NCI-H748 (cell line): ENCODE measurements around the gene SERINC3.
"Not testable (repeated sequence)": the region's sequence is repeated elsewhere in the genome, so short reads cannot be mapped to it uniquely, and the experiment has no call there.

ENCODE experiments used
- DNase-seq: peaks from one replicate; lab custom pipeline; 2025; ENCODE audit not compliant: unreplicated experiment; lab: John Stamatoyannopoulos, UW

Gene SERINC3

DNA sequence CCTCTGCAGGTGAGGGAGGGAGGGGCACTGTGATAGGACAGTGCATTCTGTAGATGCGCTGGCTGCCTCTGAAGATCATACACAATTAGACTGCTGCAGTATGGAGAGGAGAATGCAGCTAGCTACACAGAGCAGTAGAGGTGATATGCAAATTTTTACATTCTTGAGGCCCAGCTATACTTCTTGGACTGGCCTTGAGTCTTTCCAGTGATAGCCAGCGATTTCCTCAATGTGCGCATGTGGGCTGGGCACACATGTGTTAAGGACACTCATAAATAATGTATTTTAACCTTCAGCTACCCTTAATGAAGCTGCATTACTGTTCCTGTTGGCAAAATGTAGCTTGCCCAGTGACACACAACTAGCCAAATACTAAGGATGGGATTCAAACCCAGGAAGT is 27.2 kb downstream of the SERINC3 start:
- DNase-seq = no peak

DNA sequence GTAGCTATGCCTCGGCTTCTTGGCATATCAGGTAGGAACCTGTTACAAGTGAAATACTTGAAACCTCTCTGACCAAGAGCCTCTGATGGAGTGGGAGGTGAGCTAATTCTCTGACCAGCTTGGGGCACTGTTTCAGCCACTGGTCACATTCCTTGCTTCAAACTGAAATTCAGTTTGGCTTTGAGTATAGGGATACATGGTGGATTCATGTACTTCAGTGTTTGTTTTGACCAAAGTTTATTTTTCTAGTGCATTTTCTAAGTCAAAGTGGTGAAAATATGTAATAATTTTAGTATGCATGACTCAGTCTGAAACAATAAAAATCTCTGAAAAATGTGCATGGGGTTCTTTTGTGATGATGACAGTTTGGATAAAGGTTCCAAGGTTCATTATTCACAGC is 27.6 kb downstream of the SERINC3 start:
- no peak for DNase-seq

DNA sequence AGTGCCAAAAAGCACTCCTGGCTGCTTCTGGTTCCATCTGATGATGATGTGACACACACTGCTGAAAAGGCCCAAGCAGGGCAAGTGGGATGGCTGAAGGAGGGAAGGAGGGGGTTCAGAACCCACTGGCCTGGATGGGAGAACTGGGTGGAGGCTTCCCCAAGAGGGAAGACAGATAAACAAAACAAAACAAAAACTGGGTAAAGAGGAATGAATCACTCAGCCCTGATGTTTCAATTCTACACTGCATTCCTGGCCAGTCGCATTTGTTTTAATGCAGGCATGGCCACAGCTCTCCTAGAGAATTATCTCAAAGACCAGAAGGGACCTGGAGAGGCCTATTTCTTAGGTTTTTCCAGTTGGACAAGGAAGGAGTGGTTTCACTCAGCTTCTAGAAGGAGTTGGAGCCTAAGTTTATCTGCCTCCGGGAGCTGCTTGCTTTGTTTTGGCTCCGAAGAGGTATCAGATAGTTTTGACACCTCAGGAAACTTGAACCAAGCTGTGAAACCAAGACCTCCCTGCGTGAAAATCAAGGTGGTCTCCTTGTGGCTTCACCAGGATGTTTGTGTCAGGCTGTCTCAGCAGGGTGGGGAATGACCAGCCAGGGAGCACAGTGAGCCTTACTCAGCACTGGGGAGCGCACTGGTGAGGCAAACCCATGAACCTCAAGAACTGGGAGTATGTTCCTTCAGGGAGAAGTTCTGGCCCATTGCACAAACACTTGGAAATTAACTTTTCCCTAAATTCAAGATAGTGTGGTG is 30.1 kb downstream of the SERINC3 start:
- DNase-seq = no peak

DNA sequence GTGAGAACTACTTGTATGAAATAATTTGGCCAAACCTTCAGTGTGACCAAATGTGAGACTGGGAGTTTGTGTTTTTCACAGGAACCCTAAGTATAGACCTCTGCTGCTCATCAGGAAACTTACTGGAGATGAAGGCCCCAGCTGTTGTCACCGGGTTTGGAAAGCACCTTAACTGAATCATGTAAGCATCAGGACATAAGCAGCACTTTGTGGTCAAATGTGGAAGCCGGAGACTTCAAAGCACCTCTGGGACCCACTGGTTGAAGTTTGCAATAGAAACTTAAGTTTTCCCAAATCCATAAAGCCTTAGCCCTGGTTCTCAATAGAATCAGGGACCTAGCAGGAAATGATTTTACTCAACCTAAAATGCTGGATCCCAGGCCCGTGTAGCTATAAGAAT is 31.9 kb downstream of the SERINC3 start:
- no peak for DNase-seq

DNA sequence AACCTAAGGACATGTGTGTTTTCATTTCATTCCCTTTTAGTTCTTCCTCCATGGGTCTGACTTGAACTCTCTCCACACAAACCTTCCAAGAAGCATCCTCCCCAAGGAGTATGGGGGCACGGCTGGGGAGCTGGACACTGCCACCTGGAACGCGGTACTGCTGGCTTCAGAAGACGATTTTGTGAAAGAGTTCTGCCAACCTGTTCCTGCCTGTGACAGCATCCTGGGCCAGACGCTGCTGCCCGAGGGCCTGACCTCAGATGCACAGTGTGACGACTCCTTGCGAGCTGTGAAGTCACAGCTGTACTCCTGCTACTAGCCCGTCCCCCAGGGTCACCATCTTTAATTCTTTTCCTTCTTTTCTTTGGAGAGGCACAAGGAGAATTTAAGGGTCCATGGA is 32.6 kb downstream of the SERINC3 start:
- no peak for DNase-seq

DNA sequence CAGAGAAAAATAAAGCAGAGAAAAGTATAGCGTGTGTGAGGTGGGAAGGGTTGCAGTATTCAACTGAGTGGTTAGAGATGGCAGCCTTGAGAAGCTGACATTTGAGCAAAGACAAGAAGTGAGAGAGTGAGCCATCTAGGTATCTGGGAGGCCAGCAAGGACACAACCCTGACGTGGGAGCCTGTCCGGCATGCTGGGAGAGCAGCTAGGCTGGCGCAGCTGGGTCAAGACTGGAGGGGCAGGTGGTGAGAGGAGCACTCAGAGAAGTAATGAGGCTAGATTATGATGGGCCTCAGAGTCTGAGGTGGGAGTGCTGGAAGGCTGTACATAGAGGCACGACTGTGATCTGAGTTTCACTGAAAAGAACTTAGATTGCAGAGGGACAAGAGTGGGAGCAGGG is 33.3 kb downstream of the SERINC3 start:
- DNase-seq = no peak

DNA sequence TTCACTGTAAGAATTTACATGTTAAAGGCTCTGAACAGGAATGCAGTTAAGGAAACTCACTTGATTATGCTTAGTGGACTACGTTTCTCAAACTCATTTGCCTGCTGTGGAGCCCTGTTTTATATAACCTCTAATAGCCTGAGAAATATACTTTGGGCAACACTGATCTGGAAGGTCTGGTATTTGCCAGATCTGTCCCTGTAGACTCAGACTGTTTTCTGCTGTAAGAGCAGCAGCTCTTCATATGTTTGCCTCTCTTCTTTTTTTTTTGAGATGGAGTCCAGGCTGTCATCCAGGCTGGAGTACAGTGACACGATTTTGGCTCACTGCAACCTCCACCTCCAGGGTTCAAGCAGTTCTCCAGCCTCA is 36.1 kb downstream of the SERINC3 start:
- DNase-seq = no peak

DNA sequence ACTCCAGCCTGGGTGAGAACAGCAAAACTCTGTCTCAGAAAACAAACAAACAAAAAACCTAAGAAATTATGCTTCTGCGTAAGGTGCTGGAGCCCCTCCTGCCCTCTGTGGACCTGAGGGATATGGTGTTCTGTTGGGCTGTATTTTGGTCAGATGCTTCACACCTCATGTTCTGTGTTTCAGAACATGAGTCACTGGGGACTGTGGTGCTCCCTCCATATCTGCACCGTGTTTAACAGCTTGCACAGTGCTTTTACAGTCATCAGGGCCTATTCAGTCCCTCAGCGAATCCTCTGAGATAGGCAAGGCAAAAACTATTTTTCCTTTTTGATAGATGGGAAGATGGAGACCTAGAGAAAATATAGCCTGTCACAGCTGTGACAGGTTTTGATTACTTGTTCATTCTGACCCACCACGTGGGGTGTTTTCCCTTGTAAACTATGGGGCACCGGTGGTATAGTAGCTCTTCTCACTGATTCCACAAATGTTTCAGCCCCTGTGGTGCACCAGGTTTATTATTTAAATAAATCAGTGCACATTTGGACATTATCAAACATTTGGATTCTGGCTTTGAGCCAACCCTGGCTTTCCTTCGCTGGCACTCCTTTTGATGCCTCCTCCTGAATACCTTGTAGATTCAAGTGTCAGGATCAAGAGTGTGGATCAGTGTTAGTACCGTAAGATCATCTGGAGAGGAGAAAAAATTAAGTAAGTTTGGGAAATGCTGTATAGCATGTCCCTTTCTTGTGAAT is 36.6 kb downstream of the SERINC3 start:
- no peak for DNase-seq

DNA sequence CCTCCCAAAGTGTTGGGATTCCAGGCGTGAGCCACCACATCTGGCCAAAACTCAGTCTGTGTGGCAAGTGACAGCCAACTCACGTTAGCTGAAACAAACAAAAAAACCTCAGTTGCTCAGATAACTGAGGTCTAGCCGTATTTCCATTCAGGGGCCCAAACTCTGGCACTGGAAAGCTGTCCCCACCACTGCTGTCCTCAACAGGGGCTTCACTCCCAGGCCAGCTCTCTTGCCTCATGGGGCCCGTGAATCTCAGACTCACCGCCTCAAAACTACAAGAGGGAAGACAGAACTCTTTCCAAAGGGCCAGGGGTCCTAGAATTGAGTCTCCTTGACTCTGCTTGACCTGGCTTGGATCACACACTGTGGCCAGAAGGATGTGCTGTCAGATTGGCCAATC is 38.8 kb downstream of the SERINC3 start:
- DNase-seq = no peak

DNA sequence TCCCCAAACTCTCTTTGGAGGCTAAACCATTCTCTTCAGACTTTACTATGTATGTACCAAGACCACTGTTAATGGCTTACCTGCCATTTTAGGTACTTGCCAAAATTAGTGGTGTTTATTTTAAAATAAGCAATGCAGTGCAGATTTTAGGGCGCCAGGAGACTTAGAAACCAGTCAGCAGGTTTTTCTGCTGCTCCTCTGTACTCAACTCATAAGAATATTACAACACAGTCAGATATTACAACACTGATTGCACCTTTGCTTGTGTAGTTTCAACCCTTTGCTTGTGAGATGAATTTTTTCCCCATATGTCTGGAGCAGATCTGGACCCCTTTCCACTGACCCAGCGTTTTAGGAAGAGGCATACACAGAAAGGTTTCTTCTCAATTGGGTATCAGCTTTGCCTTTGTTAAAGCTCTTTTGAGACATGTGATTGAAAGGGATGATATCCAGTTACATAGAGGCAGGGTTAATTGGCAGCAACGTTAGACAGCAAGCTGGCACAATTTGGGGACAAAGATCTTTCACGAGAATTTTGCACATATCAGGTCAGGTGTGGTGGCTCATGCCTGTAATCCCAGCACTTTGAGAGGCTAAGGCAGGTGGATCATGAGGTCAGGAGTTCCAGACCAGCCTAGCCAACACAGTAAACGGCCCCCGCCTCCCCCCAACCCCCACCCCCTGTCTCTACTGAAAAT is 40.0 kb downstream of the SERINC3 start:
- DNase-seq = no peak

DNA sequence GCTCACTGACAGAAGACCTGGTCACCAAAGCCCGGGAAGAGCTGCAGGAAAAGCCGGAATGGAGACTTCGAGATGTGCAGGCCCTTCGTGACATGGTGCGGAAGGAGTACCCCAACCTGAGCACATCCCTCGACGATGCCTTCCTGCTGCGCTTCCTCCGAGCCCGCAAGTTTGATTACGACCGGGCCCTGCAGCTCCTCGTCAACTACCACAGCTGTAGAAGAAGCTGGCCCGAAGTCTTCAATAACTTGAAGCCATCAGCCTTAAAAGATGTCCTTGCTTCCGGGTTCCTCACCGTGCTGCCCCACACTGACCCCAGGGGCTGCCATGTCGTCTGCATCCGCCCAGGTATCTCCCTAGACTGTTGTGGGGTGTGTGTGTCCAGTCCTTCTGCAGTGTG is 41.8 kb downstream of the SERINC3 start:
- no peak for DNase-seq

DNA sequence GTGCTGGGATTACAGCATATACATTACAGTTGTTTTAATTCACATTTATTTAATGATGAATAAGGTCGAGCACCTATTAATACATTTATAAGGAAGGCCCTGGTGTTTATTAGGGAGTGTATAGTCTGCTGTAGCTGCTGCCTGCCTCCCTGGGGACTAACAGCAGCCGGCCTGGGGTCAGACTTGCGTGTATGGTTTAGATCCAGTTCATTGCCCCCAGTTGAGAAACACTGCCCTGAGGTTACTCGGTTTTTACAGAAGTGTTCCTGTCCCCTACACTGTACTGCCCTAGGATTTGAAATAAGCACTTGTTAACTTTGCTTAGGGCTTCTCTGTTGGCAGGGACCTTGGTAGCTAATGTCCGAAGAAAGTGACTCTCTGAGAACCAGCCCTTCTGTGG is 42.2 kb downstream of the SERINC3 start:
- DNase-seq = no peak

DNA sequence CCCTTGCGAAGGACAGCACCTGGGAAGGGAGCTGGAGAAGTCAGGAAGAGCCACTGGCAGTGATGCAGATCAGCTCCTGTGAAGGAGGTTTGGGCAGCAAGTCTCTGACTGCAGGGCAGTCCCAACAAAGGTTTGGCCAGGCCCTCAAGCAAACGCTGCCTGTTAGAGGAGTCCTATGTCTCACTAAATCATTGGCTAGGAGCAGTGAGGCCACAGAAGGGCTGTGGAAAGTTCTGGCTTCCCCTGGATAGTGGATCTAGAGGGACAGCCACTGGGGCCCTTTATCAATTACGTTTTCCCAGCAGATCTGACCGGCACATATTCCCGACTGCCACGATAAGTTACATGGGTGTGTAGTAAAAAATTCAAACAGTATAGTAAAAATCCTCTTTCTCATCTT is 43.7 kb downstream of the SERINC3 start:
- DNase-seq = no peak

DNA sequence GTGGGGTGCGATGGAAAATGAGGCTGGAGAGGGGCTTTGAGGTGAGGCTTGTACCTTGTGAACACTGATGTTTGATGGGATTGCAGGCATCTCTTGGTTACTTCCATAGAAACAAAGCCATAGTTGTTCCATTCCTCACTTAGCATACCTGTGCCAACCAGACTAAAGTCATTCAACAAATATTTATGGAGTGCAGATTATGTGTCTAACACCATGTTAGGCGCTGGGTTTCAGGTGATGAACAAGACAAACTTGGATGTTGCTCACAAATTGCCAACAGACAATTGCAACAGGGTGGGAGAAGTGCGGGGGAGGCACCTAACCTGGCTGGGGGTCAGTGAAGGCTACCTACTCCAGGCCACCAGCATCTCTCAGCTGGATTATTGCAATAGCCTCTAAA is 44.7 kb downstream of the SERINC3 start:
- DNase-seq = no peak

DNA sequence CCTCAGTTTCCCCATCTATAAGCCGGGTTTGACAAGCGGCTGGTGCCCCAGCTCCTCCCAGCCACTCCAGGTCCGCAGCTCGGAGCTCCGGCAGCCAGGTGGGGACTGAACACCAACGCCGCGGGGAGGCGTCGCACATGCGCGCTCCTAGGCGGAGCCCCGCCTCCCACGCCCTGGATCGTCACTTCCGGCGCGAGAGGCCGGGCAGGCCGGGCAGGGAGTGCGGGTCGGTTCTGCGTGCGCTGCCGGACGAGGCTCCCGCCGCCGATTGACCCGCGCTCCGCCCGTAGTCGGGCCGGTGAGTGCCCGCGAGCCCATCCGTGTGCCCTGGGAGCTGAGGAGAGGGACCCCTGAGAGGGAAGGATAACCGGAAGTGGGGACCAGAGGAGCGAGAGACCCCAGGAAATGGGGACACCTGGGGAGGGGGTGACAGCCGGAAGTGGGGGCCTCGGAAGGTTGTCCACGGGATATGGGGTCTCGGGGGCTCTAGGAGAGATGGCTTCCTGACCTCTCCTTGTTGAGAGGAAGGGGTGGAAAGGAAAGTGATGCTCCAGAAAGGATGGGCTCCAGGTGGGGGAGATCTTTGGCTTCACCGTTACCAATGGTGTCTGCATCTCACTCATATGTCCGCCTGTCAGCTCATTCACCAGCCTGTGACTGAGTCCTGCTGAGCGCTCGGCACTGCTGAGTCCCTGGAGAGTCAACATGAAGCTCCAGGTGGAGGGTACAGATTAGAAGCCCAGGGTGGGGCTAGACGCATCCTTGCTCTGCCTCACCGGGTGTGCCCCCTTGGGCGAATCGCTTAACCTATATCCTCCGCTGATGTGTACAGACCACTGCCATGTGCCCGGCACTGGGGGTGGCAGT is 45.9 kb downstream of the SERINC3 start, which contains the start of gene TTPAL:
TTPAL (plus strand) TSS at position 181 of the 867 bp plus-strand sequence. CDS start 4,126 bp downstream, outside the sequence.
- DNase-seq = peak; percentile 92

DNA sequence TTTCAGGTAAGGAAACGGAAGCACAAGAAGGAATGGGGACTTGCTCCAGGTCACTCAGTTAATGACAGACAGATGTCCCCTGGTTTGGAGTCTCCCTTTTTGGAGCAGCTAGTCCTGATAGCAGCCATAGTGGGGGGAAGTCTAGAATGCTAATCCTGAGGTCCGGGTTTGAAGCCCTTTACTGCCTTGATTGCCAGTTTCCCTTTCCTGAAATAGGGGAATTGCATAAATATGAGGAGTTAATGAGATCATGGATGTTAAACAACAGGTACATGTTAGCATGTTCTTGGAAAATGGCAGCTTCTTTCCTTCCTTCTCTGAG is 46.5 kb downstream of the SERINC3 start:
- DNase-seq = peak; percentile 37

DNA sequence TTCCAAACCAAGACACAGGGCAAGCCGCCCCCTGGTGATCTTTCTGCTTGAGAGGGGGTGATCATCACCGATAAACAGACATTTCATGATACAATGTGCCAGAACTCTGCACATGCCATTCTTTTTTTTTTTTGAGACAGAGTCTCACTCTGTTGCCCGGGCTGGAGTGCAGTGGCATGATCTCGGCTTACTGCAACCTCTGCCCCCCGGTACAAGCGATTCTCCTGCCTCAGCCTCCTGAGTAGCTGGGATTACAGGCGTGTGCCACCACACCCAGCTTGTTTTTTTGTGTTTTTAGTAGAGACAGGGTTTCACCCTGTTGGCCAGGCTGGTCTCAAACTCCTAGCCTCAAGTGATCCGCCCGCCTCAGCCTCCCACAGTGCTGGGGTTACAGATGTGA is 49.6 kb downstream of the SERINC3 start:
- DNase-seq = not testable (repeated sequence)

DNA sequence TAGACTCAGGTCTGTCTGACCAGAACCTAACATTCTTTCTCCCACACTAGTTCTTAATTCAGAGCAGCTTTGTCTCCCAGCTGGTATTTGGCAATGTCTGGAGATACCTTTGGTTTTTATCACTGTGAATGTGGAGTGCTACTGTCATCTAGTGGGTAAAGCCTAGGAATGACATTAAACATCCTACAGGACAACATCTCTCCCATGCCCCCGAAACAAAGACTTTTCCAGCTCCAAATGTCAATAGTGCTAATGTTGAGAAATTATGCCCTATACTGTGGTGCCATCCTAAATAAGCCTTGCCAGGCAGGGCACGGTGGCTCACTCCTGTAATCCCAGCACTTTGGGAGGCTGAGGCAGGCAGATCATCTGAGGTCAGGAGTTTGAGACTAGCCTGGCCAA is 50.4 kb downstream of the SERINC3 start:
- no peak for DNase-seq

DNA sequence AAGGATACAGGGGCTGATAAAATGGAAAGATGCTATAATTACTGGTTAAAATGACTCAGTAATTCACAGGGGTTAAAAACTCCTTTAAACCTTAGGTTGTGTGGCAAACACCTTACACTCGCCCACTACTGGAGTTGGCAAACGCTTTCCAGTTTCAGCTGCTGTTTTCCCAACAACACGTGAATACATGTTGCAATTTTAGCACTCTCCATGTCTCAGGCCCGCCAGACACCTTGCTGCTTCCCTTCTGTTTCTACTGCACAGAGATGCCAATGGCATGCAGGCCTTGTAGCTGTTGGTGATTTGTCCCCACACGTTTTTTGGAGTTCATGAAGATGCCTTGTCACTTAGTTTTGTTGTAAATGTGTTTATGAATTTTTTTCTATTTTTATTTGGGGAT is 51.5 kb downstream of the SERINC3 start:
- no peak for DNase-seq

DNA sequence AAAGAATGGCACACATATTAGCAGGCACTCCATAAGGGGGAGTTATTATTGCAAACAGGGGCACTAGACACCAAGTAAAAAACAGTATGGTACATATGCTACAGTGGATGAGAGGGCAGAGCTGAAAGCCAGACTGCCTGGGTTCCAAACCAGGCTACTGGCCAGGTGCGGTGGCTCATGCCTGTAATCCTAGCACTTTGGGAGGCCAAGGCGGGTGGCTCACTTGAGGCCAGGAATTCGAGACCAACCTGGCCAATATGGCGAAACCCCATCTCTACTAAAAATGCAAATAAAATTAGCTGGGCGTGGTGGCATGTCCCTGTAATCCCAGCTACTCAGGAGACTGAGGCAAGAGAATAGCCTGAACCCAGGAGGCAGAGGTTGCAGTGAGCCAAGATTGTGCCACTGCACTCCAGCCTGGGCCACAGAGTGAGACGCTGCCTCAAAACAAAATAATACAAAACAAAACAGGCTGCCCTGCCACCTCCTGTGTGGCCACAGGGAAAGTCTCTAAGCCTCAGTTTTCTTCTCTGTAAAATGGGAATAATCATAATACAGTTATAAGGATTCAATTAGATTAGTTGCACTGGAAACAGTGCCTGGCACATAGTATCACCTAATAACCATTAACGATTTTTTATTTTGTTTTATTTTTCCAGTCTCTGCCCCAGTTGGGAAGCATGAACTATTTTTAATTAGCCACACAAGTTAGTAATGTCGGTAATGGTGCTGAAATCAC is 53.7 kb downstream of the SERINC3 start:
- no peak for DNase-seq
